C4-2B (cell line): ENCODE results near the gene WNT1.

Experiments
- CTCF ChIP-seq: fragments of 450-650 bp; conservative IDR thresholded peaks from 2 replicates; pipeline ENCODE4 v1.5.1; 2017; ENCODE audit warnings: mild to moderate bottlenecking
- ZFX ChIP-seq: fragments of 450-650 bp; IDR thresholded peaks from 2 replicates; pipeline ENCODE4 v1.6.1; 2017

- TF ChIP-seq CTCF (no peak), ZFX (no peak)
These were observed 20.1 kb upstream of the WNT1 start for GRCh38 chr12:48958049-48958388.
